ENCODE measurements around the gene RAB11FIP5. TPM values are rescaled to one million over a fixed set of nuclear protein-coding genes. Genes with fewer than 3 reads are reported as not detected.
"Not testable (repeated sequence)": the region's sequence is repeated elsewhere in the genome, so short reads cannot be mapped to it uniquely, and the experiment has no call there.

Gene RAB11FIP5
- total RNA-seq, 1 experiment from 2014 or later = 20.8 TPM

DNA sequence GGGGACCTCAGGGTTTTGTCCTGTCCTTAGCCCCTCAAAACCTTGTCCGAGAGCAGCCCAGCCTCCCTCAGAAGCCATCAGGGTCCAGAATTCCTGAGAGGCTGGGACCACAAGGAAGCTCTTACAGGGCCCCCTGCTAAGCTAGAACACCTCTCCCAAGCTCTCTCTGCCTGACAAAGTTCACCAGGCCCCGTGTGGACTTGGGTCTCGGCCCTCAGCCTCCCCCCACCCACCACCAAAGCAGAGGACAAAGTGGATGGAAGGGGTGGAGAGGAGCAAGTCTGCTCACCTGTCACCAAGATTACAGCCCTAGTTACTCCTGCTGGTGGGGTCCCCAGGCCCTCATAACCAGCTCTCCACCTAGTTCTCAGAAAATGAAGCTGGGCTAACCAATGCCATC, 16.8 kb downstream of the RAB11FIP5 start:
- BruUV-seq (replicated peaks) = no TSS peak
- no peak overlapping the region for H3K9ac ChIP-seq (ENCODE audit: low read length)
- H3K27me3 ChIP-seq (ENCODE audit: insufficient read depth, low read length) = no peaks in the 10 kb centered on the region
- ATAC-seq = no peak
- H3K9me3 ChIP-seq (ENCODE audit: control insufficient read depth in 1 of 2, insufficient read depth in 1 of 2, low read depth in 1 of 2, low read length in 2 of 2) = no peaks in the 10 kb centered on the region
- no peak overlapping the region for H3K27ac ChIP-seq (ENCODE audit: low read depth, low read length)
- ChIA-PET CTCF (no interaction called here), RAD21 (ENCODE audit: low non-redundant PET in 1 of 2, low total read pairs in 2 of 2, uncharacterized antibody in 2 of 2, unreplicated experiment in 2 of 2) (no interaction called here), POLR2A (no interaction called here)
- no peak for DNase-seq (ENCODE audit: low read depth, low spot score)
- peaks cover 60% of the 10 kb centered on the region for H3K79me2 ChIP-seq (ENCODE audit: insufficient read depth, low read length)
- TF ChIP-seq EZH2phosphoT487 (IDR thresholded peaks at IDR 0.05; ENCODE audit: borderline replicate concordance) = no peak
- TF ChIP-seq, protein P1, sequence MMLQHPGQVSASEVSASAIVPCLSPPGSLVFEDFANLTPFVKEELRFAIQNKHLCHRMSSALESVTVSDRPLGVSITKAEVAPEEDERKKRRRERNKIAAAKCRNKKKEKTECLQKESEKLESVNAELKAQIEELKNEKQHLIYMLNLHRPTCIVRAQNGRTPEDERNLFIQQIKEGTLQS (IDR thresholded peaks at IDR 0.05) = no peak
- TF ChIP-seq RAD21 (IDR thresholded peaks at IDR 0.05; ENCODE audit: low read depth) = no peak
- no peak for TF ChIP-seq POLR2A (IDR thresholded peaks at IDR 0.05; ENCODE audit: borderline replicate concordance, extremely low read depth, insufficient read depth, insufficient read length)
- no peak for TF ChIP-seq EZH2 (IDR thresholded peaks at IDR 0.05)
- no peak for TF ChIP-seq SRF (IDR thresholded peaks at IDR 0.05; ENCODE audit: low read depth)
- TF ChIP-seq CBX3 (IDR thresholded peaks at IDR 0.05; ENCODE audit: low read depth) = no peak
- no peak for TF ChIP-seq SP1 (IDR thresholded peaks at IDR 0.05; ENCODE audit: low read depth)
- H3K36me3 ChIP-seq (ENCODE audit: control insufficient read depth in 1 of 2, insufficient read depth in 2 of 2, low read length in 2 of 2) = no peaks in the 10 kb centered on the region
- H4K20me1 ChIP-seq (ENCODE audit: insufficient read depth) = no peaks in the 10 kb centered on the region
- no peak overlapping the region for H3K4me2 ChIP-seq (ENCODE audit: low read length)
- no peak overlapping the region for H3K4me3 ChIP-seq (replicated peaks in 1 of 2; ENCODE audit: low read depth in 1 of 2, low read length in 2 of 2)
- no peaks in the 10 kb centered on the region for H3K9me2 ChIP-seq (ENCODE audit: insufficient read depth)
- intact Hi-C loops (cut with micrococcal nuclease) = no loop called here
- H2AFZ ChIP-seq (ENCODE audit: low read depth, low read length, poor library complexity, severe bottlenecking) = no peak overlapping the region
- H3K4me1 ChIP-seq (ENCODE audit: control insufficient read depth in 1 of 2, insufficient read depth in 2 of 2, low read length in 2 of 2) = peaks cover 0 to 9% of the 10 kb centered on the region in 2 experiments; a peak in 1 of 4 replicates

DNA sequence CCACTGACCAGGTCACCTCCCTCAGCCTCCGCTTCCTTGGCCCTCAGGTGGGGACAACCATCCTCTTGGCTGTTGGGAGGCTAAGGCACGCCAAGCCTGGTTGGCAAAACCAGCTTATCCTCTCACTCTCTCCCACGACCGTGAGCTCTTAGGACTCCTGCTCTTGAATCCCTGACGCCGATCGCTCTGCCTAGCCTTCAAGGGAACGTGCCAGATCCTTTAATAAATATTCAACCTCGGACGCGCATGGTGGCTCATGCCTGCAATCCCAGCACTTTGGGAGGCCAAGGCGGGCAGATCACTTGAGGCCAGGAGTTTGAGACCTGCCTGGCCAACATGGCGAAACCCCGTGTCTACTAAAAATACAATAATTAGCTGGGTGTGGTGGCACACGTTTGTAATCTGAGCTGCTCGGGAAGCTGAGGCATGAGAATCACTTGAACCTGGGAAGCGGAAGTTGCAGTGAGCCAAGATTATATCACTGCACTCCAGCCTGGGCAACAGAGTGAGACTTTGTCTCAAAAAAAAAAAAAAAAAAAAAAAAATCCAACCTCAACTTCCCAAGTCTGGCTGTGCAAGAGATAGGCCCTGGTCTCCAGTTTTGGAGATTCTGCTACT, 19.0 kb downstream of the RAB11FIP5 start:
- H2AFZ ChIP-seq (ENCODE audit: low read depth, low read length, poor library complexity, severe bottlenecking); H3K4me2 ChIP-seq (ENCODE audit: low read length); DNase-seq (ENCODE audit: low read depth, low spot score); H3K9me2 ChIP-seq (ENCODE audit: insufficient read depth); H3K36me3 ChIP-seq (ENCODE audit: control insufficient read depth in 1 of 2, insufficient read depth in 2 of 2, low read length in 2 of 2); POLR2A ChIA-PET; ATAC-seq; intact Hi-C loops (cut with micrococcal nuclease); H3K27ac ChIP-seq (ENCODE audit: low read depth, low read length); H3K9me3 ChIP-seq (ENCODE audit: control insufficient read depth in 1 of 2, insufficient read depth in 1 of 2, low read depth in 1 of 2, low read length in 2 of 2); H3K4me3 ChIP-seq (replicated peaks in 1 of 2; ENCODE audit: low read depth in 1 of 2, low read length in 2 of 2); H4K20me1 ChIP-seq (ENCODE audit: insufficient read depth); RAD21 ChIA-PET (ENCODE audit: low non-redundant PET in 1 of 2, low total read pairs in 2 of 2, uncharacterized antibody in 2 of 2, unreplicated experiment in 2 of 2); BruUV-seq (replicated peaks); H3K27me3 ChIP-seq (ENCODE audit: insufficient read depth, low read length); H3K9ac ChIP-seq (ENCODE audit: low read length): not testable (repeated sequence)
- H3K79me2 ChIP-seq (ENCODE audit: insufficient read depth, low read length) = peaks cover 51% of the 10 kb centered on the region
- CTCF ChIA-PET = interaction anchor here (0.7 to 2.0 kb wide), 3 partner anchors 9 to 115 kb away, joined by 3 to 4 read pairs (median 4); partner anchors contain the start of gene RAB11FIP5
- H3K4me1 ChIP-seq (ENCODE audit: control insufficient read depth in 1 of 2, insufficient read depth in 2 of 2, low read length in 2 of 2) = peaks cover 0 to 22% of the 10 kb centered on the region in 2 experiments; a peak in 2 of 4 replicates

All from HCT116 (cell line).